GM12872 (cell line): Measurements from ENCODE around the gene OR2AJ1.

ENCODE experiments used
- CTCF ChIP-seq: IDR thresholded peaks from 3 replicates; pipeline ENCODE4 v1.5.1; 2011; ENCODE audit warnings: low read depth, mild to moderate bottlenecking, low read length, moderate library complexity; ENCODE audit not compliant: insufficient read depth

The OR2AJ1 gene

GRCh38 chr1:247961791-247962190 is 37.1 kb downstream of the OR2AJ1 start:
- no peak for TF ChIP-seq CTCF

- no peak for TF ChIP-seq CTCF
Measured at GRCh38 chr1:247962911-247963588, 38.4 kb downstream of the OR2AJ1 start.

- no peak for TF ChIP-seq CTCF
Measured at GRCh38 chr1:247964933-247965332, 40.2 kb downstream of the OR2AJ1 start, which contains the start of gene OR2AK2. Gene OR2AK2 (plus strand): TSS chr1:247965233. CDS start chr1:247965377, 144 bp downstream.

- no peak for TF ChIP-seq CTCF
Measured at GRCh38 chr1:247966532-247967204, 42.0 kb downstream of the OR2AJ1 start.
